ENCODE data around the gene SHMT1. TPM values are rescaled to one million over a fixed set of nuclear protein-coding genes. Genes with fewer than 3 reads are reported as not detected.

Gene SHMT1
- total and polyA plus RNA-seq, 2 of the 4 experiments (the other 2 are of a cell fraction) = 7.5 to 8.1 TPM

DNA sequence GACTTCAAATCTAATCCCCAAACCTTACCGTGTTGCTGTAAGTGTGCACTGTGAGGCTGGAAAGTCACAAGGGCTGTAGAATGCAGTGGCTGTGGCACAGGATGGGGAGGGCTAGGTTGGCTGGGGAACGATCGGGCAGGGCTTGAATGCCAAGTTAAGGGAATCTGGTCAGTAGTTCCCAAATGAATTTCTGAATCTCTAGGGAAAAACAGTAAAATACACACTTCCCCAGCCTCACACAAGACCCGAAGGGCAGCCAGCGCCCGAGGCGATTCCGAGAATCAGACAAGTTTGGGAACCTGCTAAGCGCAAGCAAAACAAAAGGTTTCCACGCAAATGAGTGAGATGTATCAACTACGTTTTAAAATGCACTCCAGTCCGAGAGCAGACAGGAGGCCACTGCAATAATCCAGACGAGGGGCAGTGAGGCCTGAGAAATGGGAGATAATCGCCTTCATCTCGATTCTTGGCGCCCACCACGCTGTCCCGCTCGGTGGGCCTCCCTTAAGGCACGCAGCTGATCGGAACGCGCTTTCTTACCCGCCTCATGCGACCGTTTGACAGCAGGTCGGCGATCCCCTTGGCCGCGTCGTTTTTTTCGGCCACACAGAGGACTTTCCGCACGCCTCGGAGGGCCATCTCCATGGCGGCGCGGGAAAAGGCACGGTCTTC is 49.2 kb downstream of the SHMT1 start:
- Histone ChIP-seq H3K79me1 (ENCODE audit: low read depth in 1 of 2, low read length in 2 of 2) (peaks cover 34 to 87% of the 10 kb centered on the region in 2 experiments), H3K4me2 (ENCODE audit: low read depth, low read length) (peak overlapping the region; percentile 81), H2AK5ac (ENCODE audit: low read depth, low read length) (peak overlapping the region; percentile 80), H3K14ac (replicated peaks; ENCODE audit: low read depth, low read length) (peak overlapping the region; percentile 90), H2BK5ac (ENCODE audit: low read depth, low read length, poor library complexity, severe bottlenecking) (peak overlapping the region; percentile 53), H2BK20ac (ENCODE audit: low read depth, low read length) (no peak overlapping the region), H2AFZ (replicated peaks; ENCODE audit: low read length, poor library complexity) (peak overlapping the region; percentile 96), H4K5ac (ENCODE audit: low read depth, low read length) (no peak overlapping the region; the same call in 1 of the 2 replicates), H3K23ac (ENCODE audit: low read depth, low read length) (peak overlapping the region; percentile 73), H2BK15ac (ENCODE audit: low read depth, low read length) (no peak overlapping the region), H4K8ac (ENCODE audit: low read depth in 2 of 2, low read length in 2 of 2) (peak overlapping the region; percentile 50 to 78; a peak in 2 of 4 replicates), H3K9me3 (ENCODE audit: control insufficient read depth, insufficient read depth, low read length) (no peaks in the 10 kb centered on the region), H3K9ac (ENCODE audit: low read depth, low read length) (peak overlapping the region; percentile 83), H4K20me1 (ENCODE audit: insufficient read depth, low read length) (peaks cover 38% of the 10 kb centered on the region), H3K27me3 (ENCODE audit: control insufficient read depth, insufficient read depth, low read length) (no peaks in the 10 kb centered on the region), H3K36me3 (ENCODE audit: control insufficient read depth, insufficient read depth, low read length) (peaks cover 22% of the 10 kb centered on the region), H3K4me3 (ENCODE audit: insufficient read depth, low read depth, low read length) (peak overlapping the region; percentile 88), H3K4me1 (ENCODE audit: control insufficient read depth, insufficient read depth, low read length) (peaks cover 10% of the 10 kb centered on the region), H3K9me1 (ENCODE audit: insufficient read depth, low read length) (peaks cover 23% of the 10 kb centered on the region), H3K18ac (ENCODE audit: low read depth, low read length) (no peak overlapping the region), H2BK120ac (ENCODE audit: low read depth, low read length) (no peak overlapping the region), H3K4ac (ENCODE audit: low read depth, low read length) (peak overlapping the region; percentile 61), H4K91ac (ENCODE audit: insufficient read depth, low read depth, low read length) (peak overlapping the region; percentile 77; the same call in 1 of the 2 replicates), H3K56ac (ENCODE audit: extremely low read depth, insufficient read depth, low read length) (peak overlapping the region; percentile 60), H3K27ac (ENCODE audit: insufficient read depth, low read length) (peak overlapping the region; percentile 67), H2AK9ac (replicated peaks; ENCODE audit: low read depth, low read length, poor library complexity) (peak overlapping the region; percentile 71)
- CTCF ChIA-PET = no interaction called here
- DNase-seq (peak; percentile 5), ATAC-seq (ENCODE audit: low read depth) (no peak)
- POLR2A ChIA-PET (ENCODE audit: unreplicated experiment) = no interaction called here
- dilution Hi-C loops (cut with HindIII; ENCODE audit: low sequenced_read_pairs, unreplicated experiment) (no loop called here), intact Hi-C loops (cut with micrococcal nuclease) (no loop called here), in situ Hi-C loops (cut with MboI; ENCODE audit: low sequenced_read_pairs) (no loop called here)
- BruUV-seq (replicated peaks) = no TSS peak
- WGBS, 2 experiments (ENCODE audit: extremely low coverage in 2 of 2, insufficient read length in 1 of 2) = 0% methylated on average over 32 of the region's 39 CpGs; no CpG with 5 or more reads in 1 of the 2 experiments
- peak; percentile 11; the same call in 1 of the 2 replicates for TF ChIP-seq MXI1 (IDR thresholded peaks at IDR 0.05; ENCODE audit: borderline replicate concordance, low read depth, low read length)
- no peak for TF ChIP-seq MAZ (IDR thresholded peaks at IDR 0.05; ENCODE audit: borderline replicate concordance, low read depth, low read length)

Measured in IMR-90 (cell line).